Mesothelial cell of epicardium (in vitro differentiated cells): Measurements from ENCODE around the gene ZNF629. TPM values are rescaled to one million over a fixed set of nuclear protein-coding genes. Genes with fewer than 3 reads are reported as not detected.

Experiments used
- DNase-seq, 2 experiments: peaks; one replicate each; pipeline ENCODE4 v3.0.0; 2021; ENCODE audit warnings: low spot score in 2 of 2; ENCODE audit not compliant: unreplicated experiment in 2 of 2
- H3K27ac Mint-ChIP-seq: 2 replicates; pipeline ENCODE4 v1.8.0; 2021; ENCODE audit warnings: mixed read lengths
- H3K27me3 Mint-ChIP-seq: 2 replicates; pipeline ENCODE4 v1.8.0; 2021; ENCODE audit warnings: low read depth, mixed read lengths
- H3K36me3 Mint-ChIP-seq: 2 replicates; pipeline ENCODE4 v1.8.0; 2021; ENCODE audit warnings: mixed read lengths
- H3K4me1 Mint-ChIP-seq: 2 replicates; pipeline ENCODE4 v1.8.0; 2021; ENCODE audit warnings: mixed read lengths
- H3K4me3 Mint-ChIP-seq: 2 replicates; pipeline ENCODE4 v1.8.0; 2021; ENCODE audit warnings: mild to moderate bottlenecking, moderate library complexity, mixed read lengths
- H3K9me3 Mint-ChIP-seq: 2 replicates; pipeline ENCODE4 v1.8.0; 2021; ENCODE audit warnings: mixed read lengths
- CTCF ChIP-seq: fragments of 200-600 bp; sonication (generic); IDR thresholded peaks from one replicate; pipeline ENCODE4 v1.5.0; 2021; ENCODE audit warnings: antibody characterized with exemption; ENCODE audit not compliant: unreplicated experiment
- total RNA-seq: library from RNA; stranded (reverse); gene quantifications from 3 replicates; pipeline ENCODE4 v1.2.1, GENCODE V29; 2021

The ZNF629 gene
- total RNA-seq, 1 donor from 2014 or later: 40.8 TPM

- TF ChIP-seq CTCF: no peak
- no peak overlapping the region for H3K4me3 Mint-ChIP-seq
- H3K9me3 Mint-ChIP-seq: no peaks in the 10 kb centered on the region
- DNase-seq: no peak
- H3K27me3 Mint-ChIP-seq: no peaks in the 10 kb centered on the region
- H3K27ac Mint-ChIP-seq: no peak overlapping the region
- peaks cover 25% of the 10 kb centered on the region for H3K36me3 Mint-ChIP-seq
- peaks cover 13% of the 10 kb centered on the region for H3K4me1 Mint-ChIP-seq
These were observed 40.3 kb downstream of the ZNF629 start for GRCh38 chr16:30746638-30747175.

DNA sequence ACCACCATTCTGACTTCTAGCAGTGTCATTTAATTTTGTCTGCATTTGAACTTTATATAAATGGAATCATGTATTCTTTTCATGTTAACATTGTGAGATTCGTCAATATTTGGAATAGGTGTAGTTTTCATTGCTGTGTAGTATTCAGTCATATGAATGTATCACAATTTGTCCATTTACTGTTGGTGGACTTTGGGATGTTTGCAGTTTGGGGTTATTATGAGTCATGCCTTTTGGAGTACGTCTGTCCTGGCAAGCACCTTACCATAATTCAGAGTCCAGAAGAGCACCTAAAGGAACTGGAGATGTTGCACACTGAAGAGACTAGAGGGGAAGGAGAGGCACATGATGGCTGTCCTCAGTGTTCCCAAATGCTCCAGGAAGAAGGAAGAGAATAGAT lies 41.9 kb downstream of the ZNF629 start:
- Mint-ChIP-seq H3K36me3 (peaks cover 22% of the 10 kb centered on the region), H3K27me3 (no peaks in the 10 kb centered on the region), H3K9me3 (no peaks in the 10 kb centered on the region), H3K27ac (no peak overlapping the region), H3K4me3 (no peak overlapping the region), H3K4me1 (peaks cover 28% of the 10 kb centered on the region)
- no peak for DNase-seq
- no peak for TF ChIP-seq CTCF

DNA sequence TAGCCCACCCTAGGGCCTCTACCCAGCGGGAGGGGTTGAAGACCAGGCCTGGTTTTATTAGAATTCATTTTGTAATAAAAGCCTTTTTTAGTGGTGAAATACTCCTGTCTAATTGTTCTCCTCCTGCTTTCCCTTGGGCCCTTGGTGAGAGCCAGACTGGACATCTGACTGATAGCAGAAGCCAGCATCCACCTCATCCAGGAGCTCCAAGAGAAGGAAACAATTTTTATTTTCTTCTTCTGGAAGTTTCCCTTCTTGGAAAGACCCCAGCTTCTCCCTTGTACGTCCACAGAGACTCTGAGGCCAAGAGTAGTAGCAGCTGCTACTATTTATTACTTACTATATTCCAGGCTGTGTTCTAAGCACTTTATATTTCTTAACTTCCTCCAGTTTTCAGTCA lies 42.8 kb downstream of the ZNF629 start:
- peaks cover 29% of the 10 kb centered on the region for H3K4me1 Mint-ChIP-seq
- peaks cover 19% of the 10 kb centered on the region for H3K36me3 Mint-ChIP-seq
- H3K27ac Mint-ChIP-seq: no peak overlapping the region
- H3K27me3 Mint-ChIP-seq: no peaks in the 10 kb centered on the region
- DNase-seq: no peak
- H3K9me3 Mint-ChIP-seq: no peaks in the 10 kb centered on the region
- H3K4me3 Mint-ChIP-seq: no peak overlapping the region
- no peak for TF ChIP-seq CTCF

GRCh38 chr16:30743716-30744115 lies 43.3 kb downstream of the ZNF629 start:
- peaks cover 19% of the 10 kb centered on the region for H3K36me3 Mint-ChIP-seq
- peaks cover 28% of the 10 kb centered on the region for H3K4me1 Mint-ChIP-seq
- DNase-seq: no peak
- H3K9me3 Mint-ChIP-seq: no peaks in the 10 kb centered on the region
- H3K4me3 Mint-ChIP-seq: no peak overlapping the region
- TF ChIP-seq CTCF: no peak
- H3K27me3 Mint-ChIP-seq: no peaks in the 10 kb centered on the region
- H3K27ac Mint-ChIP-seq: peak overlapping the region; percentile 2

DNA sequence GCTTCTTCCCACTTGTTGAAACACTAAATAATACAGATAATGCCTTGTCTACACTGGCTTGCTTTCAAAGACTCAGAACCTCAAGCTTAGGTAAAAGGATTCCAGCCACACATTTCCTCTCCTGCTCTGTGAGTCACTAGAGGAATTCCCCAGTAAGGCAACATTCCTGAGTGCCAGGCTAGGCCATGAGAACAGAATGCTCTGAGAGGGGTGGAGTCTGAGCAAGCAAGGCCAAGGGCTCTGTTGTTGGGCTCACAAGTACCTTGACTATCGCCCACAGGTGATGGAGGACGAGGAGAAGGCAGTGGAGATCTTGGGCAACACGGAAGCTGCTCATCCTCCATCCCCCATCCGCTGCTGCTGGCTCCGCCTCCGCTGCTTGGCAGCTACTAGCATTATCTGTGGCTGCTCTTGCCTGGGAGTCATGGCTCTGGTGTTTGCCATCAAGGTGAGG lies 45.5 kb downstream of the ZNF629 start:
- Mint-ChIP-seq H3K36me3 (peaks cover 24% of the 10 kb centered on the region), H3K27ac (peak overlapping the region; percentile 98), H3K9me3 (no peaks in the 10 kb centered on the region), H3K4me3 (peak overlapping the region; percentile 51), H3K27me3 (no peaks in the 10 kb centered on the region), H3K4me1 (peaks cover 22% of the 10 kb centered on the region)
- DNase-seq: no peak
- no peak for TF ChIP-seq CTCF
